DMS79 treated with DMSO at 0.1 percent for 48 hours (cell line): Measurements from ENCODE around the gene LAMA4.
A peak's percentile ranks its signal among the peaks of the same experiment; 100 is the strongest.

Source experiments
- DNase-seq: peaks from one replicate; lab custom pipeline; 2025; lab: John Stamatoyannopoulos, UW

LAMA4 gene, protein sequence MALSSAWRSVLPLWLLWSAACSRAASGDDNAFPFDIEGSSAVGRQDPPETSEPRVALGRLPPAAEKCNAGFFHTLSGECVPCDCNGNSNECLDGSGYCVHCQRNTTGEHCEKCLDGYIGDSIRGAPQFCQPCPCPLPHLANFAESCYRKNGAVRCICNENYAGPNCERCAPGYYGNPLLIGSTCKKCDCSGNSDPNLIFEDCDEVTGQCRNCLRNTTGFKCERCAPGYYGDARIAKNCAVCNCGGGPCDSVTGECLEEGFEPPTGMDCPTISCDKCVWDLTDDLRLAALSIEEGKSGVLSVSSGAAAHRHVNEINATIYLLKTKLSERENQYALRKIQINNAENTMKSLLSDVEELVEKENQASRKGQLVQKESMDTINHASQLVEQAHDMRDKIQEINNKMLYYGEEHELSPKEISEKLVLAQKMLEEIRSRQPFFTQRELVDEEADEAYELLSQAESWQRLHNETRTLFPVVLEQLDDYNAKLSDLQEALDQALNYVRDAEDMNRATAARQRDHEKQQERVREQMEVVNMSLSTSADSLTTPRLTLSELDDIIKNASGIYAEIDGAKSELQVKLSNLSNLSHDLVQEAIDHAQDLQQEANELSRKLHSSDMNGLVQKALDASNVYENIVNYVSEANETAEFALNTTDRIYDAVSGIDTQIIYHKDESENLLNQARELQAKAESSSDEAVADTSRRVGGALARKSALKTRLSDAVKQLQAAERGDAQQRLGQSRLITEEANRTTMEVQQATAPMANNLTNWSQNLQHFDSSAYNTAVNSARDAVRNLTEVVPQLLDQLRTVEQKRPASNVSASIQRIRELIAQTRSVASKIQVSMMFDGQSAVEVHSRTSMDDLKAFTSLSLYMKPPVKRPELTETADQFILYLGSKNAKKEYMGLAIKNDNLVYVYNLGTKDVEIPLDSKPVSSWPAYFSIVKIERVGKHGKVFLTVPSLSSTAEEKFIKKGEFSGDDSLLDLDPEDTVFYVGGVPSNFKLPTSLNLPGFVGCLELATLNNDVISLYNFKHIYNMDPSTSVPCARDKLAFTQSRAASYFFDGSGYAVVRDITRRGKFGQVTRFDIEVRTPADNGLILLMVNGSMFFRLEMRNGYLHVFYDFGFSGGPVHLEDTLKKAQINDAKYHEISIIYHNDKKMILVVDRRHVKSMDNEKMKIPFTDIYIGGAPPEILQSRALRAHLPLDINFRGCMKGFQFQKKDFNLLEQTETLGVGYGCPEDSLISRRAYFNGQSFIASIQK (N-terminal part only)

GRCh38 chr6:112253841-112254816, at the start of gene LAMA4:
Gene LAMA4, minus strand, starts transcription at chr6:112254567. Its CDS starts 417 bp downstream, at chr6:112254150.
- peak; percentile 71 for DNase-seq

DNA sequence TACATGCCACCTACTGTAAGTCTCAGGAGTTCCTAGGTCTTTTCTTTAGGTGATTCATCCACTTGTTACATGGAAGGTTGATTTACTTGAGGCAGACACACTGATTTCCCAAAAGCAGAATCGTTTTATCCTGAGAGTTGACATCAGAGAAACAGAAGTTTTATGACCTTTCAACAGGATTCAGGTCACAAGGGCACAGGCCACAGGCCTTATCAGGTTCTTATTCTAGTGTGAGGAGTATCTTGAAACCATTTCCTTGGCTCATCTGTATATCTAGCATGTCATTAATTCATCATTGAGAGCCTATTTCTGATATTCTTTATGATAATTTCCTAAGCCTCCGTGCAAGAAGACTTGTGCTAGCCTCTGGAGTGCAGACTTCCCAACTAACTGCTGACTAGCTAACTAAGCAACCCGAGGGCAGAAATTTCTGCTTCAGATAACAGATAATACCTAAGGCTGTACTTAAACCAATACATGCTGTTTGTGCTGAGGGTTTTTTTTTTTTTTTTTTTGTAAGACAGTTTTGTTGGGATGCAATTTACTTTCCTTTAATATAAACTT, 47.9 kb upstream of the LAMA4 start:
- DNase-seq: no peak

GRCh38 chr6:112300896-112301295, 46.5 kb upstream of the LAMA4 start:
- DNase-seq: no peak

DNA sequence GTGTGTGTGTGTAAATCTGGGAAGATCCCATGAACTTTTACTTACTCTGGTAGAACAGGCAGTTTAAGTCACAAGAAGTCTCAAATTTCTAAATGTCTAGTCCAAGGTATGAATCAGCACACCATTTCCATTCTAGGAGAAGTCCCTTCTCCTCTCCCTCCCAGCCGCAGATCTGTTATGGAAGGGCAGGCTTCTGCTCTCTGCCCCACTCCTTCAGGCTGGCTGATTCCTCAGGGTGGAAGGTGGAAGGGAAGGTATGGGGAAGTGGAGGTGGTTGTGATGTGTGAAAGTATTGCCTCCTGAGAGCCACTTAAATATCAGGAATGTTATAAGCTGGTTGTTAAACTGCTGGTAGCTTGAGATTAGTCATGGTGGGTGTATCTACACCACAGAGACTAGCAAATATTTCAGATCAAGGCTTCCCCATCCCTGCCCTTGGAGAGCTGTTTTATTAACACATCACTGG, 44.5 kb upstream of the LAMA4 start:
- DNase-seq: no peak

GRCh38 chr6:112298021-112298745, 43.8 kb upstream of the LAMA4 start:
- DNase-seq: no peak

DNA sequence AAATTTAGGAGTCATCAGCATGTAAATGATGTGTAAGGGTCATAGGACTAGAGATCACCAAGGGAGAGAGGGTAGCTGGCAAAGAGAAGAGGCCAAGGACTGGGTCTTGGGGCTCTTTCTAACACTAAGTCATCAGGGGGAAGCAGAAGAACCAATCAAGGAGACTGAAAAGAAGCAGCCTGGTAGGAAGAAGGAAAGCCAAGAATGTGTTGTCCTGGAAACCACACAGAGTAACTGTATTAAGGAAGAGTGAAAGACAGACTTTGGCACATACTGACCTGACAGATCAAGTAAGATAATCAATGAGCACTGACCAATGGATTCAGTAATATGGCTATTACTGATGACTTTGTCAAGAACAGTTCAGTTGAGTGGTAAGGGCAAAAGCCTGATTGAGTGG, 42.3 kb upstream of the LAMA4 start:
- no peak for DNase-seq

DNA sequence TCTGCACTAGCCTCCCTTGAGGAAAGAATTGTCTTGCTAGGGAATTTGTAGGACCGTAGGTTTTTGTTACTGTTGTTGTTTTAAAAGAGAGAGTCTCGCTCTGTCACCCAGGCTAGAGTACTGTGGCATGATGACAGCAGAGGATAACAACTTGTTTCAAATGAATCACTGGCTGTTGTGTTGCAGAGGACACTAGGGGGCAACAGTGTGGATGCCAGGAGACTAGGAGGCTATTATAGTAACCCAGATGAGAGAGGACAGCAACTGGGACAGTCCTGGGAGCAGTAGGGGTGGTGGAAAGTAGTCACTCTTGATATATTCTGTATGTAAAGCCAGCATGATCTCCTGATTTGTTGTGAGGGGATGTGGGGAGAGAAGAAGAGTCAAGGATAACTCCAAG, 41.8 kb upstream of the LAMA4 start:
- DNase-seq: no peak

DNA sequence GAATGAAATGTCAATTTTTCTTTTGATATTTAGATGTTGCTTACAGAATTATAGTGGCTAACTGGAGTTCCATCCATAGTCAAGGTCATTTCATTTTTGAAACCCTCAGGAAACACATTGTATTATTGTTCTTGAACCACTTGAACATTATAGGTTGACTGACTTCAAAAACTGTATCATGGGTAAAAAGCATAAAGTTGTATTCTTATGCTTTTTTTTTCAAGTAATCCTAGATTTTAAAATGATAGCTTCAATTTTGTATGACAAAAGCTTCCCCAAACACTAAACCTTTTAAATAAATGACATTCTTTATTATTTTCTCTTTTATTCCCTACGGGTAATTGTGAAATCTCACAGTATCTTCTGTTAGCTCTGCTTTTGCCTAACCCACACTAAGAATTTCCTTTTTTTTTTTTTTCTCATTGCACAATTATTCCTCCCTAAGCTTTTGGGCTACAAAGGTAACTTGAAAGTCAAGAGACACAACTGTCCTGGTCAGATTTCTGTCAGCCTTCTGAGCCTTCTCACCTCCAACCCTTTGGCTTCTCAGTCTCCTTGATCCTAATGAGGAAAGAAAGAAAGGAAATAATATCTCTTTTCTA, 36.9 kb upstream of the LAMA4 start:
- DNase-seq: no peak

DNA sequence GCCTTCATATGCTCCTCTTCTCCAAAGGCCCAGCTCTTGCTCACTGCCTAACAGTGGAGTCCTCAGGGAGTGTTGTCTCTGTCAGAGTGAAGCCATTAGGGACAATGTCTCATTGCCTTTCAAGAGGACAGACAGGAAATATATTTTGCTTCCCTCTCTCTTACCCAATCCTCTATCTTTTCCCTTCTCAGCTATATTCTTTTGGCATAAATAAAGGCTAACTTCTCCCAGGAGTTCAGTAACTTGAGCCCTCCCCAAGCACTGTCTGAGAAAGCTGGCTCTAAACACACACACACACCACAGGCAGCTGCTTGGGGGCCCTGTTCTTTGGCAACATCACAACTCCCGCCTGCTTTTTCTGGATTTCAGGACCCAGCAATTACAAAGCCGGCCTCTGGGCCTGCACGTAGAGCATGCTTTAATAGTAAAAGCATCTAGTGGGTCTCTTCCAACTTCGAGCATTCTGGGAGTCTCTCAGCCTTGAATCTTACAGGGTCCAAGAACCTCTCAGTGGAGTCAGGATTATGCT, 34.7 kb upstream of the LAMA4 start:
- no peak for DNase-seq

- no peak for DNase-seq
Observed at GRCh38 chr6:112288475-112288874, 34.1 kb upstream of the LAMA4 start.

DNA sequence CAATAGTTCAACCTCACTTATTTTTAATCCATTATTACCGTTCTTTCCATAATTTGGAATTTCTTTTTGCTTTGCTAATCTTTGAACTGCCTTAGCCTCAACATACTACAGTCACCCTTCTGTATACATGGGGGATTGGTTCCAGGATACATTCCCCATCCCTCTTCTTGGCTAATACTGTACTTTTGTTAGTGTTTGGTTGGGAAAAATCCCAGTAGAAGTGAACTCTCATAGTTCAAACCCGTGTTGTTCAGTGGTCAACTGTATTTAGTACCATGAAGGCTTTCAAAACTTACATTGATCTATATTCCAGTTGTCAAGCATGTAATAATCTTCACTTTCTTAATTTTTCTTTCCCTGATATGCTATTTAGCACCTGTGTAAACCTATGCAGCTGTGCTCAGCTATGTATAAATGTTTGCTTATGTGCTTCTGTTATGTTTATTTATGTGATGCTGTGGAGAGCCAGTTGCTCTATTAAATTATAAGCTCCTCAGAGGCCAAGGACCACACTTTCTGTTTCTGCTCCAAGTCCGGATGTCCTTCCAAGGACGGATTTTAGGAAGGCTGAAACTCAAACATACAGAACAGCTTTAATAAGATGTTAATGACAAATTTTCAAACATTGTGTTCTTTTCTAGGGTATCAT, 33.3 kb upstream of the LAMA4 start:
- DNase-seq: no peak

DNA sequence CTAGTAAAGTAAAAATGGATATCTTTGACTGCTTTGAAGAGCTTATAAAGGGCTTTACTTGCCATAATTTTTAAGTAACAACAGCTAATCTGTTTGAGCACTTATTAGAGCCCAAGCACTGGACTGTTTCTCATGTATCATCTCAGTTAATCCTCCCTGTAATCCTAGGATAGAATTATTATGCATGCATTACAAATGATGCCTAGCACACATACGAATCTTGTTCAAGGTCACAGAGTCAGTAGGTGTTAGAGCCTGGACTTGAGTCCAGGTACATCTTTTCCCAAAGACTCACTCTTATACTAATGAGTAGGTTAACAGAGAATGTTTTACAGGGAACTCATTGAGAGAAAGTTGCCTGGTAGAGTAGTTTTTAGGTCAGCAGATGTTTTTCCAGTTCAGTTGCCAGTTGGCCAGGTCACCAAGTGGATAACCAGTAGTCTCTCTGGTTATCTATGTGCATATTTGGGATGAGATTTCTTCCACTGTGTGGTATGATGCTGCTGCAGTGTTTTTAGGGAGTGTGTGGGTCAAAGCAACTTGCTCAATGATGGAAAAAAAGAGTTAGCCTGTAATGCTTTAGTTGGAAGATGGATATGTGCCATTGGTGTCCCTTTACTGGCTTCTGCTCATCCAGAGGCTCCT, 32.3 kb upstream of the LAMA4 start:
- no peak for DNase-seq

GRCh38 chr6:112286010-112286409, 31.6 kb upstream of the LAMA4 start:
- DNase-seq: no peak

GRCh38 chr6:112284603-112285002, 30.2 kb upstream of the LAMA4 start:
- DNase-seq: no peak

DNA sequence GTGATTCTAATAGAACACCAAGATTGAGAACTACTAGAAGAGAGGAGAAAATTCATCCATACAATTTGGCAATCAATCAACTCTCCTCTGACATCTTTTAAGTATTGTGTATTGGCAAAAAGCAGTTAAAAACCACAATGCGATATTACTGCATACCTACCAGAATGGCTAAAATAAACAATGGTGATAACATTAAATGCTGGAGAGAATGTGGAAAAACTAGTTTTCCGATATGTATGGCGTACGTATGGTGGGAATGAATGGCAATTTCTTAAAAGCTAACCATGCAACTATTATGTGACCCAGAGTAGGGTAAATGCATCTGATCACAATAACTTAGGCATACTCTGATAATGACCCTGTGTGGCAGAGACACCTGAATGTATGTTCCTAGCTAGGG, 29.3 kb upstream of the LAMA4 start:
- no peak for DNase-seq

DNA sequence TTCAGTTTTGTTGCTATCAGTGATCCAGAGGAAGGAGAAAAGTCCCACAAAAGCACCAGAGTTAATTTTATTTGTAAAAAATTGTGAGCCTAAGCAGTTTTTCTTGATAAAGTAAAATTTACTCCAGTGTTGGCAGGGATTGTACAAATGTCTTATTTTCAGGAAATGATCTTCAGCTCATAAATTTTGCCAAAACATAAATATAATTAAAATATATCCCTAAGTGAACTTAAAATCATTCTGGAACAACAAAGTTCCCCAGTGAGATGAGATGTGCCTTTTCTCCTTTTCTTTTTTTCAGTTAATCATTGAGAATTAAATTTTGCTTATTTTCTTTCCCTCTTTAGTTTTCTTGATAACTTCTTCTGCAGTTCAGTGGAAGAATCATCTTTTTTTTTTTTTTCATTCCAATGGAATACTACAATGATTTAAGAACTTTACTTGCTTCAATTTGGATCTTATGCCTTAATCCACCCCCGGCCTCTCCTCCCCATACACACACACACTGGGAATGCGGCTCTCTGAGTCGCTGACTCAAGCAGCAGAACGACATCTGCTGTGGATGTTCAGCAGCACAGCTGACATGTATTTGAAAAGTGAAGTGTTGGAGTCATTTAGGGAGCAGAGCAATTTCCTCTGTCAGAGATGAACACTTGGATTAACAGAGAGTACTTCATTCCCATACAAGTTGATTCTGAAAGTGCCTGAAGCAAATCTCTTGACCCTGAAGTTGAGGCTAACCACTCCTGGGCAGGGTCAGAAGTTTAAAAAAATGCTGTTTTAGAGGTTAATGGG, 27.7 kb upstream of the LAMA4 start:
- DNase-seq: peak; percentile 94
